ENCODE data around the gene SNAP29.
A peak's percentile ranks its signal among the peaks of the same experiment; 100 is the strongest.
"Not testable (repeated sequence)": the region's sequence is repeated elsewhere in the genome, so short reads cannot be mapped to it uniquely, and the experiment has no call there.

The SNAP29 gene

GRCh38 chr22:20836987-20837823 is 21.6 kb upstream of the SNAP29 start:
- DNase-seq: no peak

GRCh38 chr22:20839354-20839753 is 19.5 kb upstream of the SNAP29 start:
- not testable (repeated sequence) for DNase-seq

- DNase-seq: no peak
These were observed 18.8 kb upstream of the SNAP29 start for GRCh38 chr22:20839837-20840645.

- no peak for DNase-seq
These were observed 18.0 kb upstream of the SNAP29 start for GRCh38 chr22:20840646-20841371.

GRCh38 chr22:20843501-20843900 is 15.3 kb upstream of the SNAP29 start:
- no peak for DNase-seq

- DNase-seq: no peak
These were observed 14.5 kb upstream of the SNAP29 start for GRCh38 chr22:20844055-20845037.

GRCh38 chr22:20847318-20847822 is 11.4 kb upstream of the SNAP29 start:
- DNase-seq: no peak

- no peak for DNase-seq
These were observed 6.7 kb upstream of the SNAP29 start for GRCh38 chr22:20852076-20852475.

- DNase-seq: no peak
These were observed 6.3 kb upstream of the SNAP29 start for GRCh38 chr22:20852503-20852902.

- no peak for DNase-seq
These were observed 5.6 kb upstream of the SNAP29 start for GRCh38 chr22:20853236-20853660.

- DNase-seq: no peak
These were observed 1.6 kb upstream of the SNAP29 start for GRCh38 chr22:20857247-20857643.

- peak; percentile 87 for DNase-seq
These were observed 781 bp upstream of the SNAP29 start for GRCh38 chr22:20857838-20858614.

GRCh38 chr22:20859615-20860014 is 808 bp downstream of the SNAP29 start:
- DNase-seq: no peak

- no peak for DNase-seq
These were observed 3.7 kb downstream of the SNAP29 start for GRCh38 chr22:20862540-20862939.

- no peak for DNase-seq
These were observed 4.6 kb downstream of the SNAP29 start for GRCh38 chr22:20863366-20863765.

- no peak for DNase-seq
These were observed 5.5 kb downstream of the SNAP29 start for GRCh38 chr22:20864186-20864908.

- no peak for DNase-seq
These were observed 6.5 kb downstream of the SNAP29 start for GRCh38 chr22:20865331-20865730.

GRCh38 chr22:20865875-20866445 is 7.2 kb downstream of the SNAP29 start:
- DNase-seq: no peak

GRCh38 chr22:20866736-20867135 is 7.9 kb downstream of the SNAP29 start:
- no peak for DNase-seq

Measured in EL (cell line).